ENCODE results near the gene TMED4.
"Not testable (repeated sequence)": the region's sequence is repeated elsewhere in the genome, so short reads cannot be mapped to it uniquely, and the experiment has no call there.

The TMED4 gene

GRCh38 chr7:44599222-44599621 lies 17.2 kb upstream of the TMED4 start:
- H3K4me3 ChIP-seq (replicated peaks; ENCODE audit: low read depth, low read length): no peak overlapping the region
- no peak for TF ChIP-seq CTCF (IDR thresholded peaks at IDR 0.05; ENCODE audit: low read depth, low read length, missing control alignments)
- DNase-seq (ENCODE audit: extremely low read depth, low read depth): no peak

GRCh38 chr7:44597181-44597580 lies 15.2 kb upstream of the TMED4 start:
- H3K4me3 ChIP-seq (replicated peaks; ENCODE audit: low read depth, low read length); DNase-seq (ENCODE audit: extremely low read depth, low read depth): not testable (repeated sequence)

GRCh38 chr7:44595934-44596635 lies 14.1 kb upstream of the TMED4 start:
- H3K4me3 ChIP-seq (replicated peaks; ENCODE audit: low read depth, low read length): no peak overlapping the region
- DNase-seq (ENCODE audit: extremely low read depth, low read depth): no peak
- no peak for TF ChIP-seq CTCF (IDR thresholded peaks at IDR 0.05; ENCODE audit: low read depth, low read length, missing control alignments)

GRCh38 chr7:44590910-44591309 lies 8.9 kb upstream of the TMED4 start:
- no peak for TF ChIP-seq CTCF (IDR thresholded peaks at IDR 0.05; ENCODE audit: low read depth, low read length, missing control alignments)
- H3K4me3 ChIP-seq (replicated peaks; ENCODE audit: low read depth, low read length): no peak overlapping the region
- DNase-seq (ENCODE audit: extremely low read depth, low read depth): no peak

- H3K4me3 ChIP-seq (replicated peaks; ENCODE audit: low read depth, low read length): no peak overlapping the region
- DNase-seq (ENCODE audit: extremely low read depth, low read depth): peak; percentile 56
- TF ChIP-seq CTCF (IDR thresholded peaks at IDR 0.05; ENCODE audit: low read depth, low read length, missing control alignments): peak; percentile 49
Measured at GRCh38 chr7:44587843-44588711, 6.0 kb upstream of the TMED4 start.

- DNase-seq (ENCODE audit: extremely low read depth, low read depth): no peak
- peak overlapping the region; percentile 88 for H3K4me3 ChIP-seq (replicated peaks; ENCODE audit: low read depth, low read length)
- no peak for TF ChIP-seq CTCF (IDR thresholded peaks at IDR 0.05; ENCODE audit: low read depth, low read length, missing control alignments)
Measured at GRCh38 chr7:44583146-44583865, 1.3 kb upstream of the TMED4 start.

Data from HFF-Myc (cell line).